Brain microvascular endothelial cell (primary cell): ENCODE data around the gene ITGB2.

Source experiments
- DNase-seq: peaks from one replicate; pipeline ENCODE4 v3.0.0-alpha.2; 2020
- H3K27ac ChIP-seq: fragments of 250-450 bp; sonication (Bioruptor Pico); 2 replicates; pipeline ENCODE4 v1.5.1; 2020; ENCODE audit warnings: mild to moderate bottlenecking, moderate library complexity
- H3K27me3 ChIP-seq: fragments of 250-450 bp; sonication (Bioruptor Pico); replicated peaks from 2 replicates; pipeline ENCODE4 v1.5.1; 2020; ENCODE audit warnings: mild to moderate bottlenecking
- H3K36me3 ChIP-seq: fragments of 250-450 bp; sonication (Bioruptor Pico); replicated peaks from 2 replicates; pipeline ENCODE4 v1.5.1; 2020; ENCODE audit warnings: mild to moderate bottlenecking
- H3K4me3 ChIP-seq: 2 replicates; pipeline ENCODE4 v1.5.1; 2011; ENCODE audit warnings: low read depth, mild to moderate bottlenecking, control low read depth, low read length, moderate library complexity
- in situ Hi-C: cut with HindIII; loops from 2 replicates; pipeline ENCODE4 v1.10.0; 2017; ENCODE audit warnings: low sequenced_read_pairs, low pct_ligation_motif_present
- TF ChIP-seq, protein P1 (sequence below): IDR thresholded peaks from 2 replicates; pipeline ENCODE4 v1.5.1; 2011; ENCODE audit warnings: low read depth, mild to moderate bottlenecking, moderate library complexity, low read length, control low read depth, inconsistent platforms; ENCODE audit errors: missing control alignments

The ITGB2 gene

DNA sequence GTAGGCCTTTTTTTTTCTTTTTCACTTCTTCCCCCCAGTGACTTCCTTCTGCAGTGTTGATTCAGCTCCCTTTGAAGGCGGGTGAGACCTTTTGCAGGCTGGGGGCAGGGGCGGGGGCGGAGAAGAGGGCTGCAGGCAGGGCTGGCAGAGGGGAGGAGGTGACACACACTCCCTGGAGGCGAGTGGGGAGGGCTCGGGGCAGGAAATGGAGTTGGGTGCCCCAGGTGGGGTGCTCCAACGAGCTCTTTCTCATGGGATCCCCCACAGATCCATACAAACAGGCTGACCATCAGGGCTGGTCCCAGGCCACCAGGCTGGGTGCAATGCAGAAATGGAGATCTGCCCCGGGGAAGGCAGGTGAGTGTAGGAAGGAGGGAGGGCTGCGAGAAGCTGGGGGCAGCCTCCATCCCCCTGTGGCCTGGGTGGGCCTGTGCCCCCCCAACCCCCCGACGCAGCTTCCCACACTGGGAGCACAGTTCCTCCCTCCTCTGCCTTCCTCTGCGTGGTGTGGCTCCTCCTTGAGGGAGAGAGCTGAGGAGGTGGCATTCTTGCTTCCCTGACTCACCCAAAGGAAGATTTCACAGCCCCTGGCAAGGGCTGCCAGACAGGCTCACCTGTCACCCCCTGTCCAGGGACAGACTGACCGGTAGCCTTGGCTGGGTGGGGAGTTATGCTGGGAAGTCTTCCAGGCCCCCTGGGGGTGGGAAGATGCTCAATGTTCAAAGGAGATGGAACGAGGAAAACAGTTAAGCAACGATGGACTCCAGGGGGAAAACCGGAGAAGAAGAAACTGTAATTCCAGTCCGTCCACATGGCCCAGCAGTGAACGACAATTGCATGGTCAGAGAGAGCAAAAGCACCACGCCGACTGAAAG is 7.1 kb upstream of the ITGB2 start:
- TF ChIP-seq, protein P1, sequence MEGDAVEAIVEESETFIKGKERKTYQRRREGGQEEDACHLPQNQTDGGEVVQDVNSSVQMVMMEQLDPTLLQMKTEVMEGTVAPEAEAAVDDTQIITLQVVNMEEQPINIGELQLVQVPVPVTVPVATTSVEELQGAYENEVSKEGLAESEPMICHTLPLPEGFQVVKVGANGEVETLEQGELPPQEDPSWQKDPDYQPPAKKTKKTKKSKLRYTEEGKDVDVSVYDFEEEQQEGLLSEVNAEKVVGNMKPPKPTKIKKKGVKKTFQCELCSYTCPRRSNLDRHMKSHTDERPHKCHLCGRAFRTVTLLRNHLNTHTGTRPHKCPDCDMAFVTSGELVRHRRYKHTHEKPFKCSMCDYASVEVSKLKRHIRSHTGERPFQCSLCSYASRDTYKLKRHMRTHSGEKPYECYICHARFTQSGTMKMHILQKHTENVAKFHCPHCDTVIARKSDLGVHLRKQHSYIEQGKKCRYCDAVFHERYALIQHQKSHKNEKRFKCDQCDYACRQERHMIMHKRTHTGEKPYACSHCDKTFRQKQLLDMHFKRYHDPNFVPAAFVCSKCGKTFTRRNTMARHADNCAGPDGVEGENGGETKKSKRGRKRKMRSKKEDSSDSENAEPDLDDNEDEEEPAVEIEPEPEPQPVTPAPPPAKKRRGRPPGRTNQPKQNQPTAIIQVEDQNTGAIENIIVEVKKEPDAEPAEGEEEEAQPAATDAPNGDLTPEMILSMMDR = peak; percentile 21
- Histone ChIP-seq H3K27ac (no peak overlapping the region), H3K4me3 (no peak overlapping the region), H3K27me3 (peaks cover 49% of the 10 kb centered on the region), H3K36me3 (no peaks in the 10 kb centered on the region)
- in situ Hi-C loops = loop anchor here (25.0 kb wide), 1 partner anchor 209 kb away; no protein-coding TSS in a partner anchor
- DNase-seq = peak; percentile 13

DNA sequence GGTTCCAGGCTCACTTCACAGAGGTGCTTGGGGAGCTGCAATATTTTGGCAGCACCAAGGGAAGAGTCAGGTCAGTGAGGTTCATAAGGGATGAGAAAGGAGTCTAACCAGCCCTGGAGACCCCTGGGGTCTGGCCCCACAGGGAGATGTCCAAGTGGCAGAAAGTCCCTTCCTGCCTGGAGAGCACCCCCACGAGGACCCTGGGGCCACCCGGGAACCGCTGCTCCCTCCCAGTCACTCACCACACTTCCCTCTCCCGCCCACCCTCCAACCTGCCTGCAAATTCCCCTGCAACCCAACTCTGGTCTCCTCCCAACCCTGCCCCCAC is 6.5 kb upstream of the ITGB2 start:
- Histone ChIP-seq H3K27ac (no peak overlapping the region), H3K36me3 (no peaks in the 10 kb centered on the region), H3K4me3 (no peak overlapping the region), H3K27me3 (peaks cover 47% of the 10 kb centered on the region)
- DNase-seq = no peak
- in situ Hi-C loops = loop anchor here (25.0 kb wide), 1 partner anchor 210 kb away; no protein-coding TSS in a partner anchor
- TF ChIP-seq, protein P1 = no peak

DNA sequence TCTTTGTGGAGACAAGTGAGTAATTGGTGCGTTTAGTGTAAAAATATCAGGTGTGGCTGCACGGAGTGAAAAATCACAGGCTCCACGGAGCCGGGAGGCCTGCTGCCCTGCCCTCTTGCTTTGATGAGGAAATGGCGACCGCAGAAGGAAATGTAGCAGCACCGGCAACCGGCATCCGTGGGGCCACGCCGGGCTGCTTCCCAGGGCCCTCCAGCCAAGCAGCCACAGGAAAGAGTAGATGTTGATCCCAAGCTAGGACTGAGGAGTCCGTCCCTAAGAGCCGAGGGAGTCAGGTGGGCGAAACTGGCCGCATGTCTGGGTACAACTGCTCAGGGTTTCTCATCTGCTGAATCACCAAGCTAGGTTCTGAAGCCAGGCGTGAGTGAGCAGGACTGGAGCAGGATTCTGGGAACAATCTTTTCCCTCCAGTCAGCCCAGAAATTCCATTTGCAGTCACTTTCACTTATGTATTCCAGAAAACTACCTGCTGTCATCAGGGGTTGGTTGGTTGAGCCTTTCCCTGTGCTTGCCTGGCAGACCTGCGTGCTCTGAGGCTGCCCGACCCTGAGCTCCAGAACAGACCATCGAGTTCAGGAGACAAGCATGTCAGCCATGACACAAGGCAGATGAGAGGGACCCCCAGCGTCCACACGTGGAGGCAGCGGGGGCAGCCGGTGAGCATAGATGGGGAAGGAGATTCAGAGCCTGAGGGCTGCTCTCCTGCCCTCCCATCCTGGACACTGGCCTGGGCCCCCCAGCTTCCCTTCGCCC is 5.8 kb upstream of the ITGB2 start:
- DNase-seq = no peak
- H3K27me3 ChIP-seq = peaks cover 50% of the 10 kb centered on the region
- no peaks in the 10 kb centered on the region for H3K36me3 ChIP-seq
- in situ Hi-C loops = loop anchor here (25.0 kb wide), 1 partner anchor 211 kb away; no protein-coding TSS in a partner anchor
- H3K4me3 ChIP-seq = no peak overlapping the region
- no peak overlapping the region for H3K27ac ChIP-seq
- TF ChIP-seq, protein P1 = no peak

DNA sequence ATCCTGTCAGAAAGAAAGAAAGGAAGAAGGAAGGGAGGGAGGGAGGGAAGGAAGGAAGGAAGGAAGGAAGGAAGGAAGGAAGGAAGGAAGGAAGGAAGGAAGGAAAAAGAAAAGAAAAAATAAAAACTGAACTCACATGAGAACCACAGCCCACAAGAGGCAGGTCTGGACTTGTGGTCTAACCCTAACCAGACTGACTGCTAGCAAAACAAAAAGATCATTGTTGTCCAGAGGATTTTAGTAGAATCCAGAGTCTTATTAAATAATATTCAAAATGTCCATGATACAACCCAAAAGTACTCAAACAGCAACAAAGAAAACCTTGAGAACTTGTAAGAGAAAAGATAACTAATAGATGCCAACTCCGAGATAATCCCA is 4.7 kb upstream of the ITGB2 start:
- Histone ChIP-seq H3K4me3 (no peak overlapping the region), H3K27me3 (peaks cover 52% of the 10 kb centered on the region), H3K36me3 (no peaks in the 10 kb centered on the region), H3K27ac (no peak overlapping the region)
- no peak for DNase-seq
- TF ChIP-seq, protein P1 = no peak
- in situ Hi-C loops = loop anchor here (25.0 kb wide), 1 partner anchor 212 kb away; no protein-coding TSS in a partner anchor

DNA sequence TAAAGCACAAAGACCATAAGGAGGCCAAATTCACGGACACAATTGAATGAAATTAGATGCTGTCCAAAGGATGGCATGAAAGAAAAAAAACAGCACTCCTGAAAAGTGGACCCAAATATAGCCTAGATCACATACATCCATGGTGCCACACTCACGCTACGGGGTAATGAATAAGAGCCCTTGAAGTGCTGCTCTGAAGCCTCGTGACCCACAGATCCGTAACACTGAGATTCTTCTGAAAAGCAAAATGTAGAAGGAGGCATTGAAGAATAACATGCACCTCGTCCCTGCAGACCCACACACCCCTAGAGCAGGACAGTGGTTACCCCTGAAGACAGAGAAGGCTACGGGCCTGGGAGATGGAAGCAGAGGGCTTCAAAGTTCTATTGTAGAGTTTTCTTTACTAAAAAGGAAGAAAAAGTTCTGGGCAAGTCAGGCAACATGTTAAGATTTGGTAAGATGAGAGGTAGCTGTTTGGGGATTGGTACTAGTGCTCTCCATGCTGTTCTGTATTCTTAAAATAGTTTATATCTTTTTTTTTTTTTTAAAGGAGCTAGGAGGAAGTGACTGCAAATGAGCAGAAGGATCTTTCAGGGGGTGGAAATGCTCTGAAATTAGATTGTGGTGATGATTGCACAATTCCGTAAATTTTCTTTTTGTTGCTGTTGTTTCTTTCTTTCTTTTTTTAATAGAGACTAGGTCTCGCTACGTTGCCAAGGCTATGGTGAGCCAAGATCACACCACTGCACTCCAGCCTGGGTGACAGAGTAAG is 4.1 kb upstream of the ITGB2 start:
- TF ChIP-seq, protein P1 = no peak
- no peak overlapping the region for H3K27ac ChIP-seq
- H3K4me3 ChIP-seq = no peak overlapping the region
- no peaks in the 10 kb centered on the region for H3K36me3 ChIP-seq
- no peak for DNase-seq
- peaks cover 56% of the 10 kb centered on the region for H3K27me3 ChIP-seq
- in situ Hi-C loops = loop anchor here (25.0 kb wide), 1 partner anchor 213 kb away; no protein-coding TSS in a partner anchor
